ENCODE data around the gene ATOH8.

- TF ChIP-seq NPAS2 (CRISPR knock-in tag; IDR thresholded peaks at IDR 0.05; ENCODE audit: borderline replicate concordance) (no peak), HMGXB4 (CRISPR knock-in tag; IDR thresholded peaks at IDR 0.05; ENCODE audit: borderline replicate concordance) (no peak), JUN (IDR thresholded peaks at IDR 0.05) (no peak), NR3C1 (IDR thresholded peaks at IDR 0.05) (no peak)
- TF ChIP-seq, protein P1, sequence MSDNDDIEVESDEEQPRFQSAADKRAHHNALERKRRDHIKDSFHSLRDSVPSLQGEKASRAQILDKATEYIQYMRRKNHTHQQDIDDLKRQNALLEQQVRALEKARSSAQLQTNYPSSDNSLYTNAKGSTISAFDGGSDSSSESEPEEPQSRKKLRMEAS (IDR thresholded peaks at IDR 0.05): no peak
Measured at GRCh38 chr2:85760872-85761271, 7.1 kb downstream of the ATOH8 start.

All from A549 (cell line).